H1 (cell line): Measurements from ENCODE around the gene COL4A2. TPM values are rescaled to one million over a fixed set of nuclear protein-coding genes. Genes with fewer than 3 reads are reported as not detected.

Experiments
- CTCF ChIA-PET: fragments of 300-600 bp; sonication (Branson Sonifier 250); formaldehyde crosslinking; loops from one replicate; lab custom pipeline; 2021; ENCODE audit not compliant: partially characterized antibody; lab: Charles Lee
- POLR2A ChIA-PET: fragments of 300-600 bp; sonication (Branson Sonifier 250); formaldehyde crosslinking; loops from one replicate; lab custom pipeline; 2021; ENCODE audit warnings: inconsistent platforms; ENCODE audit not compliant: partially characterized antibody; lab: Charles Lee
- DNase-seq, 2 experiments: peaks; one replicate each; pipeline versions ENCODE4 v3.0.0 to v3.0.0-alpha.2; 2010 to 2022; ENCODE audit warnings: low spot score in 2 of 2, low read depth in 1 of 2, mixed read lengths in 1 of 2
- FAIRE-seq: peaks from 2 replicates; lab custom pipeline; 2011; peaks lifted over from hg19 to GRCh38; lab: Jason Lieb, UNC
- H2AFZ ChIP-seq: 2 replicates; pipeline ENCODE4 v1.8.1; 2012; ENCODE audit warnings: low read length, inconsistent platforms
- H2AK5ac ChIP-seq: 2 replicates; pipeline ENCODE4 v1.6.1; 2013; ENCODE audit warnings: low read depth, low read length
- H2BK120ac ChIP-seq: replicated peaks from 2 replicates; pipeline ENCODE3; 2013; ENCODE audit warnings: low read depth, low read length, inconsistent platforms
- H2BK12ac ChIP-seq: 2 replicates; pipeline ENCODE4 v1.6.1; 2013; ENCODE audit warnings: low read depth, low read length
- H2BK15ac ChIP-seq: 2 replicates; pipeline ENCODE4 v1.6.1; 2013; ENCODE audit warnings: low read length
- H2BK20ac ChIP-seq: 2 replicates; pipeline ENCODE4 v1.6.1; 2013; ENCODE audit warnings: low read length
- H2BK5ac ChIP-seq: 2 replicates; pipeline ENCODE4 v1.6.1; 2013; ENCODE audit warnings: low read depth, low read length
- H3K14ac ChIP-seq: 2 replicates; pipeline ENCODE4 v1.6.1; 2013; ENCODE audit warnings: inconsistent platforms; ENCODE audit not compliant: insufficient read length
- H3K18ac ChIP-seq: 2 replicates; pipeline ENCODE4 v1.6.1; 2013; ENCODE audit warnings: low read length; ENCODE audit errors: extremely low read depth
- H3K23ac ChIP-seq: 2 replicates; pipeline ENCODE4 v1.6.1; 2013; ENCODE audit warnings: inconsistent platforms; ENCODE audit not compliant: insufficient read length
- H3K23me2 ChIP-seq: 2 replicates; pipeline ENCODE4 v1.6.1; 2013; ENCODE audit warnings: low read depth, low read length
- H3K27ac ChIP-seq: 2 replicates; pipeline ENCODE4 v1.6.1; 2011; ENCODE audit warnings: low read depth, low read length, inconsistent platforms
- H3K27me3 ChIP-seq, 4 experiments: replicated peaks in 1 of 4; 1 replicate in 1 of 4; 2 replicates in 3 of 4; pipeline versions ENCODE4 v1.6.1 to v1.8.1; 2011 to 2013; ENCODE audit warnings: low read length in 3 of 4, mild to moderate bottlenecking in 3 of 4, inconsistent platforms in 2 of 4, mixed read lengths in 2 of 4, moderate library complexity in 1 of 4; ENCODE audit not compliant: control insufficient read depth in 3 of 4, insufficient read depth in 3 of 4; ENCODE audit errors: extremely low read depth in 1 of 4
- H3K36me3 ChIP-seq, 4 experiments: 2 replicates each; pipeline versions ENCODE4 v1.6.1 to v1.8.1; 2011 to 2013; ENCODE audit warnings: mild to moderate bottlenecking in 4 of 4, low read length in 3 of 4, moderate library complexity in 2 of 4, control low read depth in 1 of 4, inconsistent platforms in 1 of 4; ENCODE audit not compliant: insufficient read depth in 4 of 4, control insufficient read depth in 2 of 4
- H3K4ac ChIP-seq: replicated peaks from 2 replicates; pipeline ENCODE3; 2013; ENCODE audit warnings: low read length, low read depth, mixed read lengths, inconsistent platforms; ENCODE audit not compliant: insufficient read length
- H3K4me1 ChIP-seq, 4 experiments: replicated peaks in 1 of 4; 1 replicate in 1 of 4; 2 replicates in 3 of 4; pipeline versions ENCODE4 v1.6.1 to v1.8.1; 2011 to 2013; ENCODE audit warnings: low read length in 3 of 4, inconsistent platforms in 2 of 4, mixed read lengths in 1 of 4; ENCODE audit not compliant: insufficient read depth in 4 of 4, control insufficient read depth in 3 of 4
- H3K4me2 ChIP-seq, 2 experiments: 2 replicates each; pipeline versions ENCODE4 v1.6.1 to v1.8.1; 2011 to 2013; ENCODE audit warnings: low read depth in 2 of 2, low read length in 2 of 2, control low read depth in 1 of 2, inconsistent platforms in 1 of 2, mild to moderate bottlenecking in 1 of 2; ENCODE audit not compliant: insufficient read depth in 1 of 2
- H3K4me3 ChIP-seq, 4 experiments: fragments of 200-600, 300-600 bp in 1 of 4; sonication (generic), shearing (Covaris generic), sonication (Bioruptor Twin) in 1 of 4; 2 replicates each; pipeline versions ENCODE4 v1.5.1 to v1.8.1; 2011 to 2016; ENCODE audit warnings: low read length in 4 of 4, low read depth in 3 of 4, control low read depth in 2 of 4, inconsistent platforms in 2 of 4, mild to moderate bottlenecking in 2 of 4, mixed read lengths in 1 of 4, moderate library complexity in 1 of 4; ENCODE audit not compliant: insufficient read depth in 2 of 4; ENCODE audit errors: extremely low read depth in 1 of 4
- H3K56ac ChIP-seq: replicated peaks from 2 replicates; pipeline ENCODE3; 2013; ENCODE audit warnings: low read depth, mild to moderate bottlenecking, mixed read lengths, low read length, inconsistent platforms; ENCODE audit not compliant: insufficient read length
- H3K79me1 ChIP-seq: 2 replicates; pipeline ENCODE4 v1.6.1; 2013; ENCODE audit warnings: low read depth, low read length, control low read depth
- H3K79me2 ChIP-seq, 2 experiments: 2 replicates each; pipeline versions ENCODE4 v1.6.1 to v1.8.1; 2012 to 2013; ENCODE audit warnings: low read length in 2 of 2, mild to moderate bottlenecking in 2 of 2, inconsistent platforms in 1 of 2; ENCODE audit not compliant: insufficient read depth in 2 of 2, control insufficient read depth in 1 of 2
- H3K9ac ChIP-seq, 4 experiments: replicated peaks in 1 of 4; 1 replicate in 1 of 4; 2 replicates in 3 of 4; pipeline versions ENCODE4 v1.6.1 to v1.8.1; 2011 to 2013; ENCODE audit warnings: low read depth in 3 of 4, low read length in 3 of 4, control low read depth in 2 of 4, mild to moderate bottlenecking in 2 of 4, moderate library complexity in 2 of 4, inconsistent platforms in 1 of 4; ENCODE audit errors: extremely low read depth in 1 of 4
- H3K9me3 ChIP-seq, 2 experiments: 2 replicates each; pipeline versions ENCODE4 v1.6.1 to v1.8.1; 2012 to 2013; ENCODE audit warnings: mild to moderate bottlenecking in 2 of 2, moderate library complexity in 2 of 2, control low read depth in 1 of 2, inconsistent platforms in 1 of 2, low read depth in 1 of 2, low read length in 1 of 2, mixed read lengths in 1 of 2; ENCODE audit not compliant: insufficient read depth in 2 of 2
- H4K20me1 ChIP-seq, 2 experiments: replicated peaks in 1 of 2; 2 replicates each; pipeline versions ENCODE3 to v1.8.1; 2011 to 2013; ENCODE audit warnings: inconsistent platforms in 2 of 2, low read length in 2 of 2, mild to moderate bottlenecking in 1 of 2; ENCODE audit not compliant: insufficient read depth in 2 of 2, control insufficient read depth in 1 of 2
- H4K5ac ChIP-seq: 2 replicates; pipeline ENCODE4 v1.6.1; 2013; ENCODE audit warnings: low read length, low read depth, mixed read lengths, inconsistent platforms; ENCODE audit not compliant: insufficient read length
- H4K8ac ChIP-seq: 2 replicates; pipeline ENCODE4 v1.8.0; 2013; ENCODE audit warnings: mild to moderate bottlenecking, moderate library complexity, low read length, inconsistent platforms; ENCODE audit not compliant: insufficient read depth; ENCODE audit errors: extremely low read depth
- H4K91ac ChIP-seq: replicated peaks from 2 replicates; pipeline ENCODE3; 2013; ENCODE audit warnings: low read length, mixed read lengths, inconsistent platforms; ENCODE audit not compliant: insufficient read length
- CTCF ChIP-seq, 3 experiments: IDR thresholded peaks; 1 replicate in 2 of 3; 2 replicates in 1 of 3; pipeline versions ENCODE4 v1.5.1 to v1.6.1; 2011; ENCODE audit warnings: low read length in 3 of 3, mild to moderate bottlenecking in 3 of 3, inconsistent platforms in 2 of 3, low read depth in 1 of 3, moderate library complexity in 1 of 3; ENCODE audit not compliant: insufficient read depth in 1 of 3; ENCODE audit errors: control extremely low read depth in 1 of 3
- E2F6 ChIP-seq: IDR thresholded peaks from 2 replicates; pipeline ENCODE4 v1.6.1; 2012; ENCODE audit warnings: inconsistent platforms
- KDM1A ChIP-seq: fragments of 200-600, 300-600 bp; sonication (generic); IDR thresholded peaks from 2 replicates; pipeline ENCODE4 v1.7.1; 2016; ENCODE audit warnings: mild to moderate bottlenecking, low read length, borderline replicate concordance
- NANOG ChIP-seq: IDR thresholded peaks from 2 replicates; pipeline ENCODE4 v1.6.1; 2011; ENCODE audit warnings: low read length, low read depth, mild to moderate bottlenecking, inconsistent platforms; ENCODE audit not compliant: insufficient read depth, poor library complexity, severe bottlenecking
- POLR2A ChIP-seq, 2 experiments: IDR thresholded peaks; 1 replicate in 1 of 2; 2 replicates in 1 of 2; pipeline ENCODE4 v1.6.1; 2011; ENCODE audit warnings: low read depth in 2 of 2, low read length in 2 of 2, mild to moderate bottlenecking in 2 of 2; ENCODE audit errors: control extremely low read depth in 1 of 2
- SAP30 ChIP-seq: fragments of 300-600 bp; sonication (generic); IDR thresholded peaks from 2 replicates; pipeline ENCODE4 v1.7.1; 2012; ENCODE audit warnings: low read length, moderate library complexity, mild to moderate bottlenecking, inconsistent platforms; ENCODE audit not compliant: insufficient read depth, insufficient replicate concordance
- SP4 ChIP-seq: IDR thresholded peaks from 2 replicates; pipeline ENCODE4 v1.6.1; 2012; ENCODE audit warnings: low read length, inconsistent platforms
- TBP ChIP-seq: IDR thresholded peaks from 2 replicates; pipeline ENCODE4 v1.6.1; 2011; ENCODE audit warnings: low read depth, low read length, improper control_type of control experiment
- TCF12 ChIP-seq: IDR thresholded peaks from 2 replicates; pipeline ENCODE4 v1.6.1; 2011; ENCODE audit warnings: low read depth, mild to moderate bottlenecking, low read length
- TEAD4 ChIP-seq: IDR thresholded peaks from 2 replicates; pipeline ENCODE4 v1.6.1; 2012; ENCODE audit warnings: low read depth, low read length, inconsistent platforms, mixed read lengths
- WGBS, 2 experiments: shearing (Covaris generic) in 1 of 2; methylation state at CpG; one replicate each; pipeline versions ENCODE4 v1.1.6 to v1.1.7; 2013 to 2015; ENCODE audit warnings: low lambda C conversion rate in 2 of 2, mixed read lengths in 2 of 2, inconsistent platforms in 1 of 2, low coverage in 1 of 2, missing lambda C conversion rate in 1 of 2; ENCODE audit not compliant: insufficient replicate concordance in 2 of 2, insufficient coverage in 1 of 2, insufficient read length in 1 of 2; ENCODE audit errors: extremely low coverage in 1 of 2, missing lambda C conversion rate in 1 of 2; 5-methylcytosine and 5-hydroxymethylcytosine counted together
- polyA plus RNA-seq, 7 experiments: library from polyadenylated mRNA; depleted of rRNA in 3 of 7; stranded (reverse) in 5 of 7; unstranded in 2 of 7; fragments of >200 nt in 5 of 7; fragments of 200-250 nt in 2 of 7; gene quantifications; 1 replicate in 5 of 7; 2 replicates in 1 of 7; 4 replicates in 1 of 7; pipeline versions ENCODE4 v1.2.1 to v1.2.3, GENCODE V29; 2011 to 2013; ENCODE audit warnings: missing spikeins in 2 of 7, mixed read lengths in 2 of 7
- total RNA-seq: library from RNA; stranded (reverse); fragmentation: NEBNext Ultra II Directional; extraction: Animal tissue kit (Norgen Biotek cat#: 25700); gene quantifications from 2 replicates; pipeline ENCODE4 v1.2.1, GENCODE V29; 2021

Gene COL4A2
- total and polyA plus RNA-seq, 2 of the 8 experiments (the other 6 are each of a cell fraction or from before 2014, with no cell fraction given): 80.4 to 87.3 TPM

DNA sequence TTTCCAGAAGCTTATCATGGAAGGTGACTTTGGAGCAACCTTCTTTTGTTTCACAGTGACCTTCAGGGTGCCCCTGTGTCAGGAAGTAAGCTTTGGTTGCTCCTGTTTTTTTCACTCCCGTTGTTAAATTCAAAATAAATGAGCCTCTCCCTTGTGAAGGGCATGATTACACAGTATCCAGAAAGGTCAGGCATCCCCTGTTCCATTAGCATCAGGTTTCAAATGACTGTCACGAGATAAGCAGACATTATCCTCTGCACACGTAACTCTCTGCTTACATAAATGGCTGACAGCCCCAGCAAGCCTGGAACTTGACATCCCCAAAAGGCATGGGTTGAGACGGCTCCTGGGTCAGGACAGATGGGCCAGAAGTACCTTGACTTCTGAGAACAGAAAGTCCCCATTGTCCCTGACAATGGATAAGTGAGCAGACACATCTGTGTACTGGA, 202.4 kb downstream of the COL4A2 start:
- H2BK15ac ChIP-seq: 0 out of 2 replicates have a peak overlapping the region, but pooled peaks have one; percentile 40
- peaks cover 5 to 29% (median 18%) of the 10 kb centered on the region in 4 experiments; a peak in 7 of 8 replicates for H3K36me3 ChIP-seq
- no peak overlapping the region for H3K4me3 ChIP-seq
- H3K27ac ChIP-seq: no peak overlapping the region
- H3K79me2 ChIP-seq: no peaks in the 10 kb centered on the region
- no peak overlapping the region for H3K4ac ChIP-seq
- no peak overlapping the region for H2BK20ac ChIP-seq
- no peaks in the 10 kb centered on the region for H3K27me3 ChIP-seq
- no peak overlapping the region for H3K18ac ChIP-seq
- H4K91ac ChIP-seq: no peak overlapping the region
- no peaks in the 10 kb centered on the region for H3K9me3 ChIP-seq
- H4K8ac ChIP-seq: no peak overlapping the region
- H3K23ac ChIP-seq: no peak overlapping the region
- H3K9ac ChIP-seq: no peak overlapping the region
- no peak for FAIRE-seq
- no peak for DNase-seq
- no peak overlapping the region for H2BK120ac ChIP-seq
- peak overlapping the region; percentile 40; the same call in 1 of the 2 replicates for H2BK5ac ChIP-seq
- H3K23me2 ChIP-seq: 0 out of 2 replicates have a peak, but pooled peaks cover 2% of the 10 kb centered on the region
- peaks cover 0 to 3% of the 10 kb centered on the region in 2 experiments for H4K20me1 ChIP-seq
- H3K56ac ChIP-seq: no peak overlapping the region
- H3K4me1 ChIP-seq: peaks cover 0 to 5% (median 0%) of the 10 kb centered on the region in 4 experiments; a peak in 1 of 7 replicates
- H2BK12ac ChIP-seq: no peak overlapping the region
- 88% methylated on average over 4 of the region's 4 CpGs; no CpG with 5 or more reads in 1 of the 2 experiments for WGBS, 2 experiments
- CTCF ChIA-PET: interaction anchor here (0.7 to 3.8 kb wide), 6 partner anchors 9 to 356 kb away, joined by 3 to 20 read pairs (median 5); no protein-coding TSS in a partner anchor
- H3K79me1 ChIP-seq: 0 out of 2 replicates have a peak, but pooled peaks cover 2% of the 10 kb centered on the region
- H2AFZ ChIP-seq: no peak overlapping the region
- H3K14ac ChIP-seq: no peak overlapping the region
- H3K4me2 ChIP-seq: no peak overlapping the region
- 0 out of 2 replicates have a peak overlapping the region, but pooled peaks have one; percentile 24 for H2AK5ac ChIP-seq
- POLR2A ChIA-PET: interaction anchor here (1.0 to 1.4 kb wide), 2 partner anchors 9 to 52 kb away, joined by 3 read pairs; partner anchors contain the start of gene RAB20
- no peak overlapping the region for H4K5ac ChIP-seq
- TF ChIP-seq NANOG: no peak
- no peak for TF ChIP-seq SAP30
- TF ChIP-seq POLR2A (IDR thresholded peaks at IDR 0.05; ENCODE audit: control extremely low read depth in 1 of 2, low read depth in 2 of 2, low read length in 2 of 2): no peak
- TF ChIP-seq TEAD4: no peak
- TF ChIP-seq E2F6: no peak
- no peak for TF ChIP-seq TBP
- TF ChIP-seq KDM1A: no peak
- no peak for TF ChIP-seq TCF12
- TF ChIP-seq CTCF (IDR thresholded peaks at IDR 0.05; ENCODE audit: control extremely low read depth in 1 of 3, insufficient read depth in 1 of 3, low read depth in 1 of 3, low read length in 3 of 3): no peak
- TF ChIP-seq SP4: no peak
